Transverse colon (tissue), 4 donors: ENCODE data around the gene IL3RA. TPM values are rescaled to one million over a fixed set of nuclear protein-coding genes. Genes with fewer than 3 reads are reported as not detected.
"Not testable (repeated sequence)": the region's sequence is repeated elsewhere in the genome, so short reads cannot be mapped to it uniquely, and the experiment has no call there.

Experiments
- DNase-seq: peaks from one replicate; pipeline ENCODE4 v3.0.0-alpha.2; 2019
- H3K27ac ChIP-seq, 4 donors: fragments of 200-600 bp; sonication (generic); 2 replicates each; pipeline ENCODE4 v1.5.1; 2016 to 2018; ENCODE audit warnings: inconsistent platforms in 4 of 4
- H3K27me3 ChIP-seq: fragments of 200-600 bp; sonication (generic); 2 replicates; pipeline ENCODE4 v1.5.1; 2017; ENCODE audit warnings: inconsistent platforms
- H3K36me3 ChIP-seq, 4 donors: fragments of 200-600 bp; sonication (generic); 2 replicates each; pipeline ENCODE4 v1.5.1; 2017 to 2019; ENCODE audit warnings: inconsistent platforms in 4 of 4
- H3K4me1 ChIP-seq, 4 donors: fragments of 200-600 bp; sonication (generic); 2 replicates each; pipeline ENCODE4 v1.5.1; 2017 to 2020; ENCODE audit warnings: inconsistent platforms in 4 of 4
- H3K4me3 ChIP-seq, 4 donors: fragments of 200-600 bp; sonication (generic); 1 replicate in 1 of 4; 2 replicates in 3 of 4; pipeline versions ENCODE4 v1.5.1 to v1.6.1; 2017 to 2019; ENCODE audit warnings: inconsistent platforms in 4 of 4
- H3K9me3 ChIP-seq, 2 donors: fragments of 200-600 bp; sonication (generic); 2 replicates each; pipeline ENCODE4 v1.5.1; 2017 to 2019; ENCODE audit warnings: inconsistent platforms in 2 of 2
- CTCF ChIP-seq, 5 experiments: fragments of 200-600 bp in 3 of 5; fragments of 450-650 bp in 2 of 5; sonication (generic) in 3 of 5; IDR thresholded peaks; 1 replicate in 2 of 5; 2 replicates in 3 of 5; pipeline ENCODE4 v1.5.1; 2016 to 2017; ENCODE audit warnings: antibody characterized with exemption in 5 of 5, inconsistent platforms in 3 of 5, mild to moderate bottlenecking in 2 of 5, moderate library complexity in 1 of 5
- EP300 ChIP-seq: sonication (generic); formaldehyde crosslinking; IDR thresholded peaks from one replicate; pipeline ENCODE4 v1.6.1; 2017; ENCODE audit warnings: antibody characterized with exemption, low read depth
- POLR2A ChIP-seq: fragments of 450-650 bp; IDR thresholded peaks from one replicate; pipeline ENCODE4 v1.6.1; 2016; ENCODE audit warnings: antibody characterized with exemption, mild to moderate bottlenecking, moderate library complexity
- POLR2AphosphoS5 ChIP-seq, 3 donors: sonication (generic); formaldehyde crosslinking; IDR thresholded peaks; one replicate each; pipeline ENCODE4 v1.6.1; 2016; ENCODE audit warnings: antibody characterized with exemption in 3 of 3
- whole genome bisulfite sequencing, 2 donors: methylation state at CpG; one replicate each; pipeline ENCODE4 v1.1.5; 2018; ENCODE audit warnings: low coverage in 1 of 2; 5-methylcytosine and 5-hydroxymethylcytosine counted together
- in situ Hi-C, 4 donors: fragments of 200-750 bp; cut with MboI; loops; one replicate each; pipeline versions ENCODE4 v1.15.0 to v1.15.1; 2017; ENCODE audit warnings: low sequenced_read_pairs in 3 of 4, low pct_ligation_motif_present in 1 of 4, low pct_unique_long_range_greater_than_20kb in 1 of 4
- intact Hi-C: fragments of 100-400 bp; cut with DNase I; formaldehyde crosslinking; loops from one replicate; pipeline ENCODE4 v1.15.1; 2023; ENCODE audit warnings: low total_unique reads
- total RNA-seq, 4 donors: library from RNA; depleted of rRNA; stranded (reverse); fragments of >200 nt; gene quantifications; one replicate each; pipeline ENCODE4 v1.1.0, GENCODE V29; 2016

The IL3RA gene
- total RNA-seq, 4 donors from 2014 or later, result 3.0 to 11.1 (median 5.8) TPM

- Histone ChIP-seq H3K36me3 (no peaks in the 10 kb centered on the region), H3K4me1 (peaks cover 0 to 11% (median 0%) of the 10 kb centered on the region in 4 donors), H3K27me3 (no peaks in the 10 kb centered on the region), H3K9me3 (peaks cover 4 to 7% of the 10 kb centered on the region in 2 donors), H3K27ac (no peak overlapping the region), H3K4me3 (no peak overlapping the region)
- WGBS, 2 donors, result 31 to 42% methylated on average over 7 to 9 of the region's 10 CpGs
- TF ChIP-seq POLR2A (no peak), EP300 (no peak)
- in situ Hi-C loops, result no loop called here
- peak; percentile 51 for DNase-seq
- intact Hi-C loops, result no loop called here
Measured at GRCh38 chrX:1334854-1335253, 1.7 kb upstream of the IL3RA start.

GRCh38 chrX:1336948-1337779 is 579 bp downstream of the IL3RA start:
- H3K27me3 ChIP-seq, result no peaks in the 10 kb centered on the region
- peak overlapping the region; percentile 3 to 53 (median 30) for H3K4me3 ChIP-seq
- no peak for DNase-seq
- in situ Hi-C loops, result no loop called here
- TF ChIP-seq CTCF (IDR thresholded peaks at IDR 0.05), result no peak
- TF ChIP-seq POLR2AphosphoS5 (IDR thresholded peaks at IDR 0.05), result no peak
- TF ChIP-seq EP300, result no peak
- no peak for TF ChIP-seq POLR2A
- WGBS, 2 donors, result 30 to 48% methylated on average over 8 to 18 of the region's 18 CpGs
- H3K4me1 ChIP-seq, result peaks cover 0 to 11% (median 0%) of the 10 kb centered on the region in 4 donors
- intact Hi-C loops, result no loop called here
- H3K27ac ChIP-seq, result peak overlapping the region; percentile 39 to 65 (median 49)
- peaks cover 4 to 7% of the 10 kb centered on the region in 2 donors for H3K9me3 ChIP-seq
- no peaks in the 10 kb centered on the region for H3K36me3 ChIP-seq

- H3K27me3 ChIP-seq, result no peaks in the 10 kb centered on the region
- no peaks in the 10 kb centered on the region for H3K36me3 ChIP-seq
- in situ Hi-C loops (no loop called here), intact Hi-C loops (no loop called here)
- no peak for TF ChIP-seq CTCF (IDR thresholded peaks at IDR 0.05)
- TF ChIP-seq POLR2A, result no peak
- no peak for TF ChIP-seq POLR2AphosphoS5 (IDR thresholded peaks at IDR 0.05)
- no peak for TF ChIP-seq EP300
- peaks cover 0 to 3% (median 0%) of the 10 kb centered on the region in 4 donors for H3K4me1 ChIP-seq
- 69 to 81% methylated on average over 8 to 22 of the region's 22 CpGs for WGBS, 2 donors
- H3K9me3 ChIP-seq, result peaks cover 4 to 7% of the 10 kb centered on the region in 2 donors
- DNase-seq, result no peak
- H3K27ac ChIP-seq, result no peak overlapping the region
- no peak overlapping the region for H3K4me3 ChIP-seq
Measured at GRCh38 chrX:1341545-1342184, 5.1 kb downstream of the IL3RA start.

- 95% methylated on average over 15 of the region's 15 CpGs; no CpG with 5 or more reads in 1 of the 2 donors for WGBS, 2 donors
- H3K9me3 ChIP-seq, H3K4me3 ChIP-seq, H3K27ac ChIP-seq, H3K27me3 ChIP-seq, H3K36me3 ChIP-seq, H3K4me1 ChIP-seq, in situ Hi-C loops, intact Hi-C loops, DNase-seq: not testable (repeated sequence)
Measured at GRCh38 chrX:1349606-1350005, 13.0 kb downstream of the IL3RA start.

- no peaks in the 10 kb centered on the region for H3K9me3 ChIP-seq
- H3K27me3 ChIP-seq, result no peaks in the 10 kb centered on the region
- H3K36me3 ChIP-seq, result no peaks in the 10 kb centered on the region
- WGBS, 2 donors, result 92 to 93% methylated on average over 7 to 48 of the region's 49 CpGs
- intact Hi-C loops, result no loop called here
- DNase-seq, result no peak
- in situ Hi-C loops, result no loop called here
- H3K4me1 ChIP-seq, result no peaks in the 10 kb centered on the region
- no peak for TF ChIP-seq POLR2A
- TF ChIP-seq POLR2AphosphoS5 (IDR thresholded peaks at IDR 0.05), result no peak
- no peak for TF ChIP-seq CTCF (IDR thresholded peaks at IDR 0.05)
- no peak for TF ChIP-seq EP300
- H3K27ac ChIP-seq, result no peak overlapping the region
- H3K4me3 ChIP-seq, result no peak overlapping the region
Measured at GRCh38 chrX:1351981-1352714, 15.6 kb downstream of the IL3RA start.
